HL-60 (cell line): Measurements from ENCODE around the gene MEN1.

Source experiments
- DNase-seq, 2 experiments: peaks; one replicate each; pipeline ENCODE4 v3.0.0-alpha.2; 2010 to 2020; ENCODE audit warnings: low read depth in 1 of 2, low spot score in 1 of 2
- H3K27ac ChIP-seq: fragments of 250-450 bp; sonication (Bioruptor Pico); replicated peaks from 2 replicates; pipeline ENCODE4 v1.5.1; 2020; ENCODE audit warnings: mild to moderate bottlenecking, moderate library complexity
- H3K27me3 ChIP-seq: fragments of 250-450 bp; sonication (Bioruptor Pico); 2 replicates; pipeline ENCODE4 v1.5.1; 2021; ENCODE audit warnings: mild to moderate bottlenecking, moderate library complexity; ENCODE audit not compliant: insufficient read depth, poor library complexity, severe bottlenecking
- H3K4me3 ChIP-seq: replicated peaks from 2 replicates; pipeline ENCODE4 v1.5.1; 2011; ENCODE audit warnings: mild to moderate bottlenecking, control low read depth, low read length; ENCODE audit not compliant: insufficient read depth
- CTCF ChIP-seq: IDR thresholded peaks from one replicate; pipeline ENCODE4 v1.5.1; 2011; ENCODE audit warnings: low read length, control low read depth, inconsistent platforms; ENCODE audit not compliant: insufficient read depth
- GABPA ChIP-seq: IDR thresholded peaks from 2 replicates; pipeline ENCODE4 v1.6.1; 2012; ENCODE audit warnings: low read depth
- POLR2AphosphoS5 ChIP-seq: IDR thresholded peaks from 2 replicates; pipeline ENCODE4 v1.6.1; 2012; ENCODE audit warnings: low read depth
- REST ChIP-seq: IDR thresholded peaks from 2 replicates; pipeline ENCODE4 v1.6.1; 2012; ENCODE audit warnings: low read depth; ENCODE audit not compliant: insufficient replicate concordance
- SPI1 ChIP-seq: IDR thresholded peaks from 2 replicates; pipeline ENCODE4 v1.6.1; 2012; ENCODE audit warnings: low read depth, mild to moderate bottlenecking, borderline replicate concordance

MEN1 gene

GRCh38 chr11:64857485-64857884, 47.1 kb upstream of the MEN1 start:
- DNase-seq: no peak
- Histone ChIP-seq H3K27ac (peak overlapping the region; percentile 94), H3K4me3 (no peak overlapping the region), H3K27me3 (no peaks in the 10 kb centered on the region)
- TF ChIP-seq SPI1 (no peak), POLR2AphosphoS5 (no peak), REST (no peak), GABPA (no peak), CTCF (no peak)

GRCh38 chr11:64856382-64857227, 46.3 kb upstream of the MEN1 start:
- Histone ChIP-seq H3K4me3 (no peak overlapping the region), H3K27ac (peak overlapping the region; percentile 94), H3K27me3 (no peaks in the 10 kb centered on the region)
- TF ChIP-seq GABPA (peak; percentile 58), REST (no peak), POLR2AphosphoS5 (peak; percentile 93), SPI1 (peak; percentile 93), CTCF (no peak)
- DNase-seq: peak; percentile 96 to 97

GRCh38 chr11:64855596-64856304, 45.4 kb upstream of the MEN1 start:
- TF ChIP-seq POLR2AphosphoS5 (no peak), GABPA (no peak), REST (no peak), SPI1 (no peak), CTCF (no peak)
- DNase-seq: no peak
- Histone ChIP-seq H3K4me3 (no peak overlapping the region), H3K27ac (peak overlapping the region; percentile 94), H3K27me3 (no peaks in the 10 kb centered on the region)
